Esophagus muscularis mucosa (tissue), 4 donors: ENCODE measurements around the gene PDGFA. TPM values are rescaled to one million over a fixed set of nuclear protein-coding genes. Genes with fewer than 3 reads are reported as not detected.

Experiments
- DNase-seq: peaks from one replicate; pipeline ENCODE4 v3.0.0-alpha.2; 2017; ENCODE audit errors: extremely low spot score
- H3K27ac ChIP-seq, 4 donors: fragments of 200-600 bp; sonication (generic); replicated peaks in 1 of 4; 1 replicate in 3 of 4; 2 replicates in 1 of 4; pipeline ENCODE4 v1.5.1; 2016 to 2019; ENCODE audit warnings: mild to moderate bottlenecking in 1 of 4
- H3K27me3 ChIP-seq, 4 donors: fragments of 200-600 bp; sonication (generic); one replicate each; pipeline versions ENCODE4 v1.5.1 to v1.6.0; 2016 to 2019
- H3K36me3 ChIP-seq, 4 donors: fragments of 200-600 bp; sonication (generic); one replicate each; pipeline ENCODE4 v1.5.1; 2016 to 2019
- H3K4me1 ChIP-seq, 4 donors: fragments of 200-600 bp; sonication (generic); one replicate each; pipeline ENCODE4 v1.5.1; 2016 to 2019
- H3K4me3 ChIP-seq, 4 donors: fragments of 200-600 bp; sonication (generic); 1 replicate in 2 of 4; 2 replicates in 2 of 4; pipeline ENCODE4 v1.5.1; 2016 to 2019; ENCODE audit warnings: mild to moderate bottlenecking in 4 of 4, moderate library complexity in 1 of 4
- H3K9me3 ChIP-seq, 4 donors: fragments of 200-600 bp; sonication (generic); 1 replicate in 3 of 4; 2 replicates in 1 of 4; pipeline ENCODE4 v1.5.1; 2016 to 2019
- CTCF ChIP-seq, 3 experiments: fragments of 200-600 bp in 2 of 3; fragments of 450-650 bp in 1 of 3; sonication (generic) in 2 of 3; IDR thresholded peaks; one replicate each; pipeline ENCODE4 v1.5.1; 2017 to 2019; ENCODE audit warnings: antibody characterized with exemption in 3 of 3, mild to moderate bottlenecking in 2 of 3, moderate library complexity in 1 of 3
- EP300 ChIP-seq: sonication (generic); formaldehyde crosslinking; IDR thresholded peaks from one replicate; pipeline ENCODE4 v1.6.1; 2017; ENCODE audit warnings: antibody characterized with exemption
- POLR2A ChIP-seq: fragments of 450-650 bp; IDR thresholded peaks from one replicate; pipeline ENCODE4 v1.6.1; 2017; ENCODE audit warnings: antibody characterized with exemption, moderate library complexity, mild to moderate bottlenecking, low read depth
- POLR2AphosphoS5 ChIP-seq, 2 donors: sonication (generic); formaldehyde crosslinking; IDR thresholded peaks; one replicate each; pipeline ENCODE4 v1.6.1; 2017; ENCODE audit warnings: antibody characterized with exemption in 2 of 2
- WGBS: methylation state at CpG from one replicate; pipeline ENCODE4 v1.1.5; 2018; 5-methylcytosine and 5-hydroxymethylcytosine counted together
- intact Hi-C: fragments of 100-400 bp; cut with DNase I; formaldehyde crosslinking; loops from one replicate; pipeline ENCODE4 v1.15.1; 2023
- total RNA-seq, 4 donors: library from RNA; depleted of rRNA; stranded (reverse); fragments of >200 nt; gene quantifications; one replicate each; pipeline versions ENCODE4 v1.1.0 to v1.2.1, GENCODE V29; 2016

Gene PDGFA
- total RNA-seq, 4 donors from 2014 or later: 88.0 to 184 (median 119) TPM

GRCh38 chr7:543501-544337 is 24.1 kb upstream of the PDGFA start:
- Histone ChIP-seq H3K9me3 (no peaks in the 10 kb centered on the region), H3K4me3 (no peak overlapping the region), H3K36me3 (no peaks in the 10 kb centered on the region), H3K27ac (peak overlapping the region in 3 of 4 donors; percentile 13 to 53 (median 34)), H3K27me3 (no peaks in the 10 kb centered on the region), H3K4me1 (peaks cover 6 to 12% (median 9%) of the 10 kb centered on the region in 4 donors)
- intact Hi-C loops: no loop called here
- 94% methylated on average over 11 of the region's 18 CpGs for WGBS
- DNase-seq: no peak
- TF ChIP-seq EP300: no peak
- TF ChIP-seq POLR2AphosphoS5 (IDR thresholded peaks at IDR 0.05): no peak
- no peak for TF ChIP-seq POLR2A
- TF ChIP-seq CTCF (IDR thresholded peaks at IDR 0.05): no peak

- Histone ChIP-seq H3K4me3 (no peak overlapping the region), H3K27ac (peak overlapping the region in 3 of 4 donors; percentile 13 to 53 (median 34)), H3K9me3 (no peaks in the 10 kb centered on the region), H3K27me3 (no peaks in the 10 kb centered on the region), H3K4me1 (peaks cover 14 to 20% (median 17%) of the 10 kb centered on the region in 4 donors), H3K36me3 (no peaks in the 10 kb centered on the region)
- no peak for DNase-seq
- 61% methylated on average over 9 of the region's 27 CpGs for WGBS
- intact Hi-C loops: no loop called here
- TF ChIP-seq POLR2A (no peak), POLR2AphosphoS5 (IDR thresholded peaks at IDR 0.05) (no peak), EP300 (no peak), CTCF (IDR thresholded peaks at IDR 0.05) (no peak)
These were observed 23.3 kb upstream of the PDGFA start for GRCh38 chr7:542713-543500.

GRCh38 chr7:542131-542712 is 22.6 kb upstream of the PDGFA start:
- Histone ChIP-seq H3K27me3 (no peaks in the 10 kb centered on the region), H3K4me1 (peaks cover 17 to 23% (median 19%) of the 10 kb centered on the region in 4 donors), H3K9me3 (no peaks in the 10 kb centered on the region), H3K27ac (peak overlapping the region in 1 of 4 donors; percentile 34), H3K4me3 (no peak overlapping the region), H3K36me3 (no peaks in the 10 kb centered on the region)
- no peak for TF ChIP-seq POLR2A
- TF ChIP-seq CTCF (IDR thresholded peaks at IDR 0.05): no peak
- no peak for TF ChIP-seq POLR2AphosphoS5 (IDR thresholded peaks at IDR 0.05)
- TF ChIP-seq EP300: no peak
- intact Hi-C loops: no loop called here
- no peak for DNase-seq
- WGBS: 92% methylated on average over 25 of the region's 28 CpGs

- Histone ChIP-seq H3K9me3 (no peaks in the 10 kb centered on the region), H3K27ac (no peak overlapping the region), H3K27me3 (no peaks in the 10 kb centered on the region), H3K36me3 (no peaks in the 10 kb centered on the region), H3K4me3 (no peak overlapping the region), H3K4me1 (peaks cover 17 to 23% (median 19%) of the 10 kb centered on the region in 4 donors)
- no peak for DNase-seq
- intact Hi-C loops: no loop called here
- TF ChIP-seq CTCF (IDR thresholded peaks at IDR 0.05): no peak
- 97% methylated on average over 17 of the region's 17 CpGs for WGBS
These were observed 22.0 kb upstream of the PDGFA start for GRCh38 chr7:541661-542060.
